Smooth muscle cell (in vitro differentiated cells): ENCODE results near the gene FOXJ1. TPM values are rescaled to one million over a fixed set of nuclear protein-coding genes. Genes with fewer than 3 reads are reported as not detected.

ENCODE experiments used
- DNase-seq: peaks from one replicate; lab custom pipeline; 2025; ENCODE audit not compliant: unreplicated experiment; lab: John Stamatoyannopoulos, UW
- H2AFZ ChIP-seq: fragments of 200-600 bp; sonication (generic); 2 replicates; pipeline ENCODE4 v1.6.0; 2016; ENCODE audit warnings: antibody characterized with exemption, low read depth, mild to moderate bottlenecking
- H3F3A ChIP-seq: fragments of 200-600 bp; sonication (generic); 2 replicates; pipeline ENCODE4 v1.6.0; 2017; ENCODE audit warnings: antibody characterized with exemption, low read depth
- H3K27ac ChIP-seq: fragments of 200-600 bp; sonication (generic); 2 replicates; pipeline ENCODE4 v1.5.1; 2016; ENCODE audit warnings: low read depth, mild to moderate bottlenecking
- H3K27me3 ChIP-seq: fragments of 200-600 bp; sonication (generic); 2 replicates; pipeline ENCODE4 v1.6.1; 2016; ENCODE audit warnings: low read depth, mild to moderate bottlenecking
- H3K36me3 ChIP-seq: fragments of 200-600 bp; sonication (generic); 2 replicates; pipeline ENCODE4 v1.5.1; 2016; ENCODE audit warnings: low read depth
- H3K4me1 ChIP-seq: fragments of 200-600 bp; sonication (generic); 2 replicates; pipeline ENCODE4 v1.5.1; 2016; ENCODE audit warnings: low read depth
- H3K4me2 ChIP-seq: fragments of 200-600 bp; sonication (generic); 2 replicates; pipeline ENCODE4 v1.6.0; 2016; ENCODE audit warnings: mild to moderate bottlenecking
- H3K4me3 ChIP-seq: fragments of 200-600 bp; sonication (generic); 2 replicates; pipeline ENCODE4 v1.5.1; 2016; ENCODE audit warnings: mild to moderate bottlenecking
- H3K79me2 ChIP-seq: fragments of 200-600 bp; sonication (generic); 2 replicates; pipeline ENCODE4 v1.6.0; 2016; ENCODE audit warnings: low read depth, mild to moderate bottlenecking
- H3K9ac ChIP-seq: fragments of 200-600 bp; sonication (generic); 2 replicates; pipeline ENCODE4 v1.6.0; 2016; ENCODE audit warnings: low read depth
- H3K9me3 ChIP-seq: fragments of 200-600 bp; sonication (generic); replicated peaks from 2 replicates; pipeline ENCODE4 v1.5.1; 2016; ENCODE audit warnings: low read depth
- H4K20me1 ChIP-seq: fragments of 200-600 bp; sonication (generic); 2 replicates; pipeline ENCODE4 v1.6.0; 2016; ENCODE audit warnings: low read depth
- WGBS: methylation state at CpG from one replicate; pipeline ENCODE4 v1.1.7; 2016; ENCODE audit warnings: low lambda C conversion rate; 5-methylcytosine and 5-hydroxymethylcytosine counted together
- polyA plus RNA-seq: library from polyadenylated mRNA; unstranded; fragments of >200 nt; fragmentation: Nextera tagmentation; extraction: Ambion mirVana; gene quantifications from 2 replicates; pipeline ENCODE4 v1.2.1, GENCODE V29; 2016
- total RNA-seq: library from RNA; depleted of rRNA; stranded (reverse); fragments of >200 nt; gene quantifications from 2 replicates; pipeline ENCODE4 v1.2.3, GENCODE V29; 2014
- TF ChIP-seq, protein P1 (sequence below): fragments of 200-600 bp; sonication (generic); IDR thresholded peaks from 2 replicates; pipeline ENCODE4 v1.5.1; 2017; ENCODE audit warnings: borderline replicate concordance, mild to moderate bottlenecking, antibody characterized with exemption; ENCODE audit not compliant: insufficient read depth, poor library complexity, severe bottlenecking

Gene FOXJ1
- total and polyA plus RNA-seq, 2 experiments from 2014 or later, result not detected

DNA sequence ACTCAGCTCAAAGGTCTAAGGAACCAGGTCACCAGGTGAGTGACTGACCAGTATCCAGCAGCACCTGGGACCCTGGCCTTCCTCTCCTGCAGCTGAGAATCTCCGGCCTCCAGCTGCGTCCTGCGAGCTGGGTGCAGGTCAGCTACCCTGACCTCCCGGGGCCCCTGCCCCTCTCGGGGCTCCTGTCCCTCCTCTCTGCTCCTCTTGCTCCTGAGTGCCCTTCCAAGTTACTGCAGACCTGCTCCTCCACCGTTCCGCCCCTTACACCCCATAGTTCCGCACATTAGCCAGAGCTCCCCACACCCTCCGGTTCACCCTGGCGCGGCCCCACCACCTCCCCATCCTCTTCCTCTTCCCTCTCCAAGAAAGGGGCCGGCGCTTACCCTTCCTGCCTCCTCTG is 10.6 kb downstream of the FOXJ1 start:
- Histone ChIP-seq H3K36me3 (no peaks in the 10 kb centered on the region), H3K27ac (no peak overlapping the region), H2AFZ (no peak overlapping the region), H3F3A (no peaks in the 10 kb centered on the region), H3K27me3 (peaks cover 65% of the 10 kb centered on the region), H3K79me2 (no peaks in the 10 kb centered on the region), H4K20me1 (no peaks in the 10 kb centered on the region), H3K4me1 (peaks cover 23% of the 10 kb centered on the region), H3K4me2 (no peak overlapping the region), H3K9me3 (no peaks in the 10 kb centered on the region), H3K4me3 (no peak overlapping the region), H3K9ac (no peak overlapping the region)
- 76% methylated on average over 11 of the region's 13 CpGs for WGBS
- TF ChIP-seq, protein P1, sequence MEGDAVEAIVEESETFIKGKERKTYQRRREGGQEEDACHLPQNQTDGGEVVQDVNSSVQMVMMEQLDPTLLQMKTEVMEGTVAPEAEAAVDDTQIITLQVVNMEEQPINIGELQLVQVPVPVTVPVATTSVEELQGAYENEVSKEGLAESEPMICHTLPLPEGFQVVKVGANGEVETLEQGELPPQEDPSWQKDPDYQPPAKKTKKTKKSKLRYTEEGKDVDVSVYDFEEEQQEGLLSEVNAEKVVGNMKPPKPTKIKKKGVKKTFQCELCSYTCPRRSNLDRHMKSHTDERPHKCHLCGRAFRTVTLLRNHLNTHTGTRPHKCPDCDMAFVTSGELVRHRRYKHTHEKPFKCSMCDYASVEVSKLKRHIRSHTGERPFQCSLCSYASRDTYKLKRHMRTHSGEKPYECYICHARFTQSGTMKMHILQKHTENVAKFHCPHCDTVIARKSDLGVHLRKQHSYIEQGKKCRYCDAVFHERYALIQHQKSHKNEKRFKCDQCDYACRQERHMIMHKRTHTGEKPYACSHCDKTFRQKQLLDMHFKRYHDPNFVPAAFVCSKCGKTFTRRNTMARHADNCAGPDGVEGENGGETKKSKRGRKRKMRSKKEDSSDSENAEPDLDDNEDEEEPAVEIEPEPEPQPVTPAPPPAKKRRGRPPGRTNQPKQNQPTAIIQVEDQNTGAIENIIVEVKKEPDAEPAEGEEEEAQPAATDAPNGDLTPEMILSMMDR, result no peak
- DNase-seq, result no peak

DNA sequence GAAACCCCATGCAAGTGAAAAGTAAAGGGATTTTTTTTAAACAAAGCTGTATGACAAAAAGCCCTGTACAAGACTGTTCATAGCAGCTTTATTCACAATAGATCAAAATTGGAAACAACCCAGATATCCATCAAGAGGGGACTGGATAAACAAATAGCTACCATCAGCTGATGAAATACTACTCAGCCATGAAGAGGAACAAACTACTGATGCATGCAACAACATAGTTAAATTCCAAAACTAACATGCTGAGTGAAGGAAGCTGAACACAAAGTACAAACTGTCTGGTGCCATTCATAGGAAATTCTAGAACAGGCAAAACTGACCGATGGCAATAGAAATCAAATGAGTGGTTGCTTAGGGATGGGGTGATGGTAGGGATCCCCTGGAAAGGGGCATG is 15.1 kb downstream of the FOXJ1 start:
- peaks cover 19% of the 10 kb centered on the region for H3K27me3 ChIP-seq
- H4K20me1 ChIP-seq, result no peaks in the 10 kb centered on the region
- H3K9ac ChIP-seq, result no peak overlapping the region
- H3K4me1 ChIP-seq, result no peaks in the 10 kb centered on the region
- no peak overlapping the region for H3K4me2 ChIP-seq
- no peaks in the 10 kb centered on the region for H3K9me3 ChIP-seq
- WGBS, result 93% methylated on average over 1 of the region's 1 CpG
- DNase-seq, result no peak
- H3K36me3 ChIP-seq, result no peaks in the 10 kb centered on the region
- no peak overlapping the region for H3K27ac ChIP-seq
- no peak overlapping the region for H2AFZ ChIP-seq
- H3K4me3 ChIP-seq, result no peak overlapping the region
- no peaks in the 10 kb centered on the region for H3K79me2 ChIP-seq
- TF ChIP-seq, protein P1, result no peak
- H3F3A ChIP-seq, result no peaks in the 10 kb centered on the region

DNA sequence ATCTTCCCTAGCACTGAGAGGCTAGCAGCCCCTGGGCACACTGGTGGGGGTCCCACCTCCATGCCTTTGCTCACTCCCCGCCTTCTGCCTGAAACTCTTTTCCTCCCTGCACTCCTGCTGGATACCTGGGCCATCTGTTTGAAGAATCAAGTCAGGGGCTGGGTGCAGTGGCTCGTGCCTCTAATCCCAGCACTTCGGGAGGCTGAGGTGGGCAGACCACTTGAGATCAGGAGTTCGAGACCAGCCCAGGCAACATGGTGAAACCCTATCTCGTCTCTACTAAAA is 15.7 kb downstream of the FOXJ1 start:
- Histone ChIP-seq H3K9me3 (no peaks in the 10 kb centered on the region), H3K4me1 (no peaks in the 10 kb centered on the region), H2AFZ (no peak overlapping the region), H3K9ac (no peak overlapping the region), H4K20me1 (no peaks in the 10 kb centered on the region), H3K27me3 (peaks cover 14% of the 10 kb centered on the region), H3K4me3 (no peak overlapping the region), H3K36me3 (no peaks in the 10 kb centered on the region), H3K27ac (no peak overlapping the region), H3K79me2 (no peaks in the 10 kb centered on the region), H3F3A (no peaks in the 10 kb centered on the region), H3K4me2 (no peak overlapping the region)
- TF ChIP-seq, protein P1, result no peak
- WGBS, result 84% methylated on average over 5 of the region's 5 CpGs
- no peak for DNase-seq

DNA sequence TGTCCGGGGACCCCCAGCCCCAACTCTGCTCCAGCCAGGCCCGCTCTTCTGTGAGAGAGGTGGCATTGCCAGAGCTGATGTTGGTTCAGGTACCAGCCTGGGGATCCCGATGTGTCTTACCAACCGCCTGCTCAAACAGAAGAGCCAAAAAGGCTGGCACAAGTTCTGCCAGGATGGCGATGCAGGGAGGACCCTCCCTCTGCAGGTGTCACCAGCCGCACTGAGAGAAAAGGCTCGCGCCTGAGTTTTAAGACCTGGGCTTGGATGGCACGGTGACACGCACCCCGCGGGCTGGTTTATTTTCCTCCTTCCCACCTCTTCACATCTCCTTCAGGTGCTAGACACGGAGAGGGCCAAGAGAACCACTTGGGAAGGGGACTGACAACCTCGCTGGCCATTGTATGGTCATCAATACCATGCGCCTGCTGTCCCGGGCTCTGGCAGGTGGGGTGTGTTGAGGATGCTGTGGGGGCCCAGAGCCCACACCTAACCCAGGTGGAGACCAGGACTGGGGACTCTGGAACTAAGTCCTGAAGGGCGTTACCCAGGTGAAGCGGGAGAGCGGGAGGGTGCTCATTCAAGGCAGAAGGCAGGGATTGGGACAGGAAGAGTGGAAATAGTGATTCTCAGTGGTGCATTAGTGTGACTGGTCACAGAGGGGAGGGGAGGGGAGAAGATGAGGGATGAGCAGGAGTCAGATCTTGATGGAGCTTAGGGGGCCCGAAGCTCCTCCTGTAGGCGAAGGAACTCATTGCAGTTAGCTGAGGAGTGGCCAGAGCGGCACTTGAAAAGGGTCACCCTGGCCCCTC is 16.3 kb downstream of the FOXJ1 start:
- no peak overlapping the region for H3K9ac ChIP-seq
- peaks cover 8% of the 10 kb centered on the region for H3K27me3 ChIP-seq
- H3K27ac ChIP-seq, result no peak overlapping the region
- no peaks in the 10 kb centered on the region for H3K4me1 ChIP-seq
- H3K79me2 ChIP-seq, result no peaks in the 10 kb centered on the region
- H3K4me3 ChIP-seq, result no peak overlapping the region
- H2AFZ ChIP-seq, result no peak overlapping the region
- 90% methylated on average over 21 of the region's 22 CpGs for WGBS
- H3F3A ChIP-seq, result no peaks in the 10 kb centered on the region
- no peaks in the 10 kb centered on the region for H4K20me1 ChIP-seq
- no peak overlapping the region for H3K4me2 ChIP-seq
- DNase-seq, result no peak
- no peaks in the 10 kb centered on the region for H3K36me3 ChIP-seq
- TF ChIP-seq, protein P1, result peak; percentile 12
- H3K9me3 ChIP-seq, result no peaks in the 10 kb centered on the region
